GM19468 (cell line): Measurements from ENCODE around the gene ADGRG1.

ENCODE experiments used
- ATAC-seq: cut with Tn5 transposase; IDR thresholded peaks from one replicate; pipeline ENCODE4 v1.9.1; 2021; ENCODE audit warnings: mild to moderate bottlenecking, moderate library complexity, moderate number of reproducible peaks; ENCODE audit not compliant: unreplicated experiment; ENCODE audit errors: extremely low read depth

Gene ADGRG1

GRCh38 chr16:57694725-57695679 is 66.6 kb downstream of the ADGRG1 start, which contains the start of gene DRC7:
DRC7 (plus strand) TSS chr16:57694806; CDS start chr16:57697950, 3,144 bp downstream.
- no peak for ATAC-seq

GRCh38 chr16:57695680-57696069 is 67.2 kb downstream of the ADGRG1 start:
- ATAC-seq = no peak

- ATAC-seq = no peak
These were observed 67.8 kb downstream of the ADGRG1 start for GRCh38 chr16:57696240-57696639.

GRCh38 chr16:57697896-57698537 is 69.6 kb downstream of the ADGRG1 start:
- no peak for ATAC-seq

GRCh38 chr16:57698812-57699405 is 70.5 kb downstream of the ADGRG1 start:
- no peak for ATAC-seq

- no peak for ATAC-seq
These were observed 71.1 kb downstream of the ADGRG1 start for GRCh38 chr16:57699481-57699880.

GRCh38 chr16:57699899-57700298 is 71.5 kb downstream of the ADGRG1 start:
- ATAC-seq = no peak

GRCh38 chr16:57700781-57701551 is 72.5 kb downstream of the ADGRG1 start:
- ATAC-seq = no peak

GRCh38 chr16:57701759-57702371 is 73.4 kb downstream of the ADGRG1 start:
- ATAC-seq = no peak

- no peak for ATAC-seq
These were observed 75.1 kb downstream of the ADGRG1 start for GRCh38 chr16:57703416-57704010.

- no peak for ATAC-seq
These were observed 75.8 kb downstream of the ADGRG1 start for GRCh38 chr16:57704011-57704904.

- ATAC-seq = no peak
These were observed 76.7 kb downstream of the ADGRG1 start for GRCh38 chr16:57704905-57705852.

GRCh38 chr16:57706717-57707116 is 78.3 kb downstream of the ADGRG1 start:
- ATAC-seq = no peak

- ATAC-seq = no peak
These were observed 78.9 kb downstream of the ADGRG1 start for GRCh38 chr16:57707331-57707730.

- ATAC-seq = no peak
These were observed 79.7 kb downstream of the ADGRG1 start for GRCh38 chr16:57708168-57708567.

- ATAC-seq = no peak
These were observed 81.2 kb downstream of the ADGRG1 start for GRCh38 chr16:57709663-57710062.

- no peak for ATAC-seq
These were observed 82.9 kb downstream of the ADGRG1 start for GRCh38 chr16:57711346-57711745.
